HT1080 (cell line): Measurements from ENCODE around the gene YAP1. TPM values are rescaled to one million over a fixed set of nuclear protein-coding genes. Genes with fewer than 3 reads are reported as not detected.
A peak's percentile ranks its signal among the peaks of the same experiment; 100 is the strongest.
"Not testable (repeated sequence)": the region's sequence is repeated elsewhere in the genome, so short reads cannot be mapped to it uniquely, and the experiment has no call there.

Experiments used
- DNase-seq: peaks from one replicate; pipeline ENCODE4 v3.0.0-alpha.2; 2015; ENCODE audit warnings: low read depth
- total RNA-seq: library from RNA; depleted of rRNA; stranded (reverse); fragments of >200 nt; shearing (Covaris generic); gene quantifications from 2 replicates; pipeline ENCODE4 v1.2.3, GENCODE V29; 2014

The YAP1 gene
- total RNA-seq, 1 experiment from 2014 or later: 139 TPM

GRCh38 chr11:102237096-102237735 is 127.0 kb downstream of the YAP1 start:
- peak; percentile 54 for DNase-seq

GRCh38 chr11:102238391-102238821 is 128.2 kb downstream of the YAP1 start:
- no peak for DNase-seq

- no peak for DNase-seq
Measured at GRCh38 chr11:102239448-102239847, 129.2 kb downstream of the YAP1 start.

GRCh38 chr11:102239911-102240310 is 129.7 kb downstream of the YAP1 start:
- no peak for DNase-seq

- DNase-seq: no peak
Measured at GRCh38 chr11:102240502-102240901, 130.3 kb downstream of the YAP1 start.

- peak; percentile 63 for DNase-seq
Measured at GRCh38 chr11:102241026-102241425, 130.8 kb downstream of the YAP1 start.

- no peak for DNase-seq
Measured at GRCh38 chr11:102243399-102243884, 133.2 kb downstream of the YAP1 start.

GRCh38 chr11:102244681-102245409 is 134.6 kb downstream of the YAP1 start:
- peak; percentile 78 for DNase-seq

- DNase-seq: no peak
Measured at GRCh38 chr11:102251423-102251822, 141.2 kb downstream of the YAP1 start.

- no peak for DNase-seq
Measured at GRCh38 chr11:102252339-102252891, 142.2 kb downstream of the YAP1 start.

- no peak for DNase-seq
Measured at GRCh38 chr11:102253020-102253715, 142.9 kb downstream of the YAP1 start.

- no peak for DNase-seq
Measured at GRCh38 chr11:102254047-102254446, 143.8 kb downstream of the YAP1 start.

- DNase-seq: peak; percentile 84
Measured at GRCh38 chr11:102256251-102256650, 146.0 kb downstream of the YAP1 start.

- DNase-seq: peak; percentile 36
Measured at GRCh38 chr11:102260241-102260640, 150.0 kb downstream of the YAP1 start.

- no peak for DNase-seq
Measured at GRCh38 chr11:102263379-102264003, 153.2 kb downstream of the YAP1 start.

GRCh38 chr11:102264704-102265103 is 154.5 kb downstream of the YAP1 start:
- not testable (repeated sequence) for DNase-seq

- DNase-seq: no peak
Measured at GRCh38 chr11:102266099-102266498, 155.9 kb downstream of the YAP1 start.

GRCh38 chr11:102267609-102268008 is 157.4 kb downstream of the YAP1 start:
- DNase-seq: peak; percentile 41

- no peak for DNase-seq
Measured at GRCh38 chr11:102268083-102268984, 158.1 kb downstream of the YAP1 start.

- no peak for DNase-seq
Measured at GRCh38 chr11:102268985-102269470, 158.8 kb downstream of the YAP1 start.
